ENCODE results near the gene ZNF649. TPM values are rescaled to one million over a fixed set of nuclear protein-coding genes. Genes with fewer than 3 reads are reported as not detected.
"Not testable (repeated sequence)": the region's sequence is repeated elsewhere in the genome, so short reads cannot be mapped to it uniquely, and the experiment has no call there.

ZNF649 gene
- total RNA-seq, 1 donor from 2014 or later: 5.4 TPM

- TF ChIP-seq, protein P1, sequence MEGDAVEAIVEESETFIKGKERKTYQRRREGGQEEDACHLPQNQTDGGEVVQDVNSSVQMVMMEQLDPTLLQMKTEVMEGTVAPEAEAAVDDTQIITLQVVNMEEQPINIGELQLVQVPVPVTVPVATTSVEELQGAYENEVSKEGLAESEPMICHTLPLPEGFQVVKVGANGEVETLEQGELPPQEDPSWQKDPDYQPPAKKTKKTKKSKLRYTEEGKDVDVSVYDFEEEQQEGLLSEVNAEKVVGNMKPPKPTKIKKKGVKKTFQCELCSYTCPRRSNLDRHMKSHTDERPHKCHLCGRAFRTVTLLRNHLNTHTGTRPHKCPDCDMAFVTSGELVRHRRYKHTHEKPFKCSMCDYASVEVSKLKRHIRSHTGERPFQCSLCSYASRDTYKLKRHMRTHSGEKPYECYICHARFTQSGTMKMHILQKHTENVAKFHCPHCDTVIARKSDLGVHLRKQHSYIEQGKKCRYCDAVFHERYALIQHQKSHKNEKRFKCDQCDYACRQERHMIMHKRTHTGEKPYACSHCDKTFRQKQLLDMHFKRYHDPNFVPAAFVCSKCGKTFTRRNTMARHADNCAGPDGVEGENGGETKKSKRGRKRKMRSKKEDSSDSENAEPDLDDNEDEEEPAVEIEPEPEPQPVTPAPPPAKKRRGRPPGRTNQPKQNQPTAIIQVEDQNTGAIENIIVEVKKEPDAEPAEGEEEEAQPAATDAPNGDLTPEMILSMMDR (conservative IDR thresholded peaks at IDR 0.05; ENCODE audit: low read depth, low read length): no peak
- H3K4me3 ChIP-seq (ENCODE audit: low read depth, low read length): no peak overlapping the region
- no peak for DNase-seq (ENCODE audit: low read depth)
Observed at GRCh38 chr19:51915324-51915867, 10.6 kb upstream of the ZNF649 start.

- not testable (repeated sequence) for H3K4me3 ChIP-seq (ENCODE audit: low read depth, low read length)
Observed at GRCh38 chr19:51907981-51908380, 3.2 kb upstream of the ZNF649 start.

GRCh38 chr19:51906108-51906507 lies 1.3 kb upstream of the ZNF649 start:
- not testable (repeated sequence) for DNase-seq (ENCODE audit: low read depth); H3K4me3 ChIP-seq (ENCODE audit: low read depth, low read length)

More at GRCh38 chr19:51907981-51908380, 3.2 kb upstream of the ZNF649 start:
- not testable (repeated sequence) for DNase-seq (ENCODE audit: low read depth)

DNA sequence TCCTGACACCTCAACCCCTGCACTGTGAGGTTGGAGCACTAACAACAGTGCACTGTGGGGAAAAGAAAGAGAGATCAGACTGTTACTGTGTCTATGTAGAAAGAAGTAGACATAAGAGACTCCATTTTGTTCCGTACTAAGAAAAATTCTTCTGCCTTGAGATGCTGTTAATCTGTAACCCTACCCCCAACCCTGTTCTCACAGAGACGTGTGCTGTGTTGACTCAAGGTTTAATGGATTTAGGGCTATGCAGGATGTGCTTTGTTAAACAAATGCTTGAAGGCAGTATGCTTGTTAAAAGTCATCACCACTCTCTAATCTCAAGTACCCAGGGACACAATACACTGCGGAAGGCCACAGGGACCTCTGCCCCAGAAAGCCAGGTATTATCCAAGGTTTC lies 822 bp upstream of the ZNF649 start:
- not testable (repeated sequence) for H3K4me3 ChIP-seq (ENCODE audit: low read depth, low read length); DNase-seq (ENCODE audit: low read depth)

DNA sequence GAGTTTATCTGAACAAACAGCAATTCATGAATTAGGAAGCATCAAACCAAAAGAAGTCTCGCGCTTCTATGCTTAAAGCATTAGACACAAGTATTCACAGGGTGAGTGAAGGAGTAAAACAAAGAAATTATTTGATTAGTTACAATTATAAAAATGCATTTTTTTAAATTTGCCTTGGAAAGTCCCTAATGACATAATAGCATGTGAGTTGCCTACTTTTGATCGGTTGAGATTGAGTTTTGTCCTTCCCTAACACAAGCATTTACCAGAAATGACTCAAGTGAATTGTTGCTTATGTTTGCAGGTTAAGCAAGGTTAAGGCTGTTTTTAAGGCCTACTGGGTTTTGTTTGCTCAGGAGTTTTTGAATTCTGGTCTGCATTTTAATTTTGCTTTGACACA lies 389 bp upstream of the ZNF649 start:
- TF ChIP-seq, protein P1 (conservative IDR thresholded peaks at IDR 0.05; ENCODE audit: low read depth, low read length): no peak
- DNase-seq (ENCODE audit: low read depth): no peak
- H3K4me3 ChIP-seq (ENCODE audit: low read depth, low read length): peak overlapping the region; percentile 99

DNA sequence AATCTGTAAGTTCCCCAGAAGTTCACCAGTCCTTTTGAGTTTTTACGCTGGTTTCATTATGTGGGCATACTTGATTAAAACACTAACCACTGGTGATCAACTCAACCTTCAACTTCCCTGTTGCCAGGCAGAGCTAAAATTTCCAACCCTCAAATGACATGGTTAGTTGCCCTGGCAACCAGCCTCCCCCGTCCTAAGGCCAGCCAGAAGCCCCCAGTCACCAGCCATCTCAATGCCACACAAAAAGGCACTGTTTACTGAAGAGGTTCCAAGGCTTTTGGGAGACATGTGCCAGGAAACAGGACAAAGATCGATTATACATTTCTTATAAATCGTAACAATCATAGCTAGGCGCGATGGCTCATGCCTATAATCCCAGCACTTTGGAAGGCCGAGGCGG lies 1.6 kb downstream of the ZNF649 start:
- TF ChIP-seq, protein P1 (conservative IDR thresholded peaks at IDR 0.05; ENCODE audit: low read depth, low read length): no peak
- DNase-seq (ENCODE audit: low read depth): no peak
- H3K4me3 ChIP-seq (ENCODE audit: low read depth, low read length): no peak overlapping the region

DNA sequence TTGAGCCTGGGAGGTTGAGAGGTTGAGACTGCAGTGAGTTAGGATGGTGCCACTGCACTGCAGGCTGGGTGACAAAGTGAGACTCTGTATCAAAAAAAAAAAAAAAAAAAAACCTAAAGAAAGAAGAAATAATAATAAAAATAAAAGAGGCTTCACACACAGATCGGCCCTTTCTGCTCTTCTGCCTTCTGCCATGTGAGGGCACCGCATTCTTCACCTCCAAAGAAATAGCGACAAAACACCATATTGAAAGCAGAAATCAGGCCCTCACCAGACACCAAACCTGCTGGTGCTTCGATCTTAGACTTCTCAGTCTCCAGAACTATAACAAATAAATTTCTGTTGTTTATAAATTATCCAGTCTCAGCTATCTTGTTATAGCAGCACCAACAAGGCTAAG lies 3.0 kb downstream of the ZNF649 start:
- no peak overlapping the region for H3K4me3 ChIP-seq (ENCODE audit: low read depth, low read length)
- DNase-seq (ENCODE audit: low read depth): no peak
- TF ChIP-seq, protein P1 (conservative IDR thresholded peaks at IDR 0.05; ENCODE audit: low read depth, low read length): no peak

DNA sequence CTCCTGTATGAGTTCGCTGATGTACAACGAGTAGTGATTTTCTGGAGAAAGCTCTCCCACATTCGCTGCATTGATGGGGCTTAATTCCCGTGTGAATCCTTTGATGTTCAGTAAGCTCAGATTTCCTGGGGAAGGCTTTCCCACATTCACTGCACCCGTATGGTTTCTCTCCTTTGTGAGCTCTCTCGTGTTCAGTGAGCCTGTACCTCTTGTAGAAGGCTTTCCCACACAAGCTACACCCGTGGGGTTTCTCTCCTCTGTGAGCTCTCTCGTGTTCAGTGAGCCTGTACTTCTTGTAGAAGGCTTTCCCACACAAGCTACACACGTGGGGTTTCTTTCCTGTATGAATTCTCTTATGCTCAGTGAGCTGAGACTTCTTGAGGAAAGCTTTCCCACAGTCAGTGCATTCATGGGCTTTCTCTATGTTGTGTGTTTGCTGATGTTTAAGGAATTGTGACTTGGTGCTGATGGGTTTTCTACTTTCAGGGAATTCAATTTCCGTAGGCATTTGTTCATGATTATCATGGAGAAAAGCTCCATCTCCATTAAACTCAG lies 13.5 kb downstream of the ZNF649 start:
- no peak overlapping the region for H3K4me3 ChIP-seq (ENCODE audit: low read depth, low read length)
- DNase-seq (ENCODE audit: low read depth): no peak
- TF ChIP-seq, protein P1 (conservative IDR thresholded peaks at IDR 0.05; ENCODE audit: low read depth, low read length): no peak
